Astrocyte (in vitro differentiated cells and primary cell): Measurements from ENCODE around the gene FAM170B.

Experiments
- CTCF ChIP-seq: IDR thresholded peaks from 2 replicates; pipeline ENCODE4 v1.5.1; 2011; ENCODE audit warnings: low read depth, mild to moderate bottlenecking, inconsistent platforms, low read length, moderate library complexity; ENCODE audit not compliant: insufficient read depth
- EZH2 ChIP-seq: IDR thresholded peaks from 2 replicates; pipeline ENCODE4 v1.6.1; 2012; ENCODE audit warnings: mild to moderate bottlenecking, low read length, inconsistent platforms; ENCODE audit not compliant: insufficient read depth

GRCh38 chr10:49153115-49153514 is 19.3 kb upstream of the FAM170B start:
- TF ChIP-seq CTCF, result no peak
- TF ChIP-seq EZH2, result no peak
